NCI-H2196 (cell line): ENCODE results near the gene SCN11A.

Source experiments
- DNase-seq: peaks from one replicate; lab custom pipeline; 2025; ENCODE audit not compliant: unreplicated experiment; lab: John Stamatoyannopoulos, UW

Gene SCN11A

GRCh38 chr3:39051649-39052561 lies at the start of gene SCN11A, which contains the start of gene WDR48:
TSS of gene SCN11A (minus strand) at chr3:39051944. CDS start at chr3:38950362, 101,582 bp downstream.
TSS of gene WDR48 (plus strand) at chr3:39052016. CDS start at chr3:39052026, 10 bp downstream.
- DNase-seq, result peak; percentile 80

DNA sequence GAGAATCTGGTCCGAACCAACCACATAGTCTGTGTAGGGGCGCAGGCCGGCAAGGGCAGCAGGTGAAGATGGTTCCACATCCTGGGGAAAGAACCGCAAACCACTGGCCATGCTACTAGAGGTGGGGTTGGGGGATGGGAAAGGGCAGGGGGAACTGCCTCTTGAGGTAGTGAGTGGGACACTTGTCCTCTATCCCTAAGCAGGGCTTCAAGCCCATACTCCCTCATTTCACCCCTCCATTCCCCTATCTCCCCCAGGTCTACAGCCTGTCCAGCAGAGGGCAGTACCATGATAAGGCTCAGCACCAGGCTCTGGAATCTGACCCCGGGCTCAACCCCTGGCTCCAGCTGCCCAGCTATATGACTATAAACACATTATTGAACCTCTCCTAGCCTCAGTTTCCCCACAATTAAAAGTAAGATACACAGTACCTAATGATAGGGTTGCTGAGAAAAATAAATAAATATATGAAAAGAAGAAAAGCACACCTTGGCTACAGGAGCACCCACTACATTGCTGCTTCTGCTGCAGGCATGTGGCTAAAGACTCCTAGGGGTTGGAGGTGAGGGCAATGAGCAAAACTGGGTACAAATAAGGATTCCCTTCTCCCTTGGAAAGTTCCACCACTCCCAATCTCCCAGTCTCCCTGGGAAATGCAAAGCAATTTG lies 49.4 kb upstream of the SCN11A start:
- DNase-seq, result no peak

- no peak for DNase-seq
Observed at GRCh38 chr3:39100500-39100886, 48.7 kb upstream of the SCN11A start.

GRCh38 chr3:39099738-39100499 lies 48.2 kb upstream of the SCN11A start:
- no peak for DNase-seq

DNA sequence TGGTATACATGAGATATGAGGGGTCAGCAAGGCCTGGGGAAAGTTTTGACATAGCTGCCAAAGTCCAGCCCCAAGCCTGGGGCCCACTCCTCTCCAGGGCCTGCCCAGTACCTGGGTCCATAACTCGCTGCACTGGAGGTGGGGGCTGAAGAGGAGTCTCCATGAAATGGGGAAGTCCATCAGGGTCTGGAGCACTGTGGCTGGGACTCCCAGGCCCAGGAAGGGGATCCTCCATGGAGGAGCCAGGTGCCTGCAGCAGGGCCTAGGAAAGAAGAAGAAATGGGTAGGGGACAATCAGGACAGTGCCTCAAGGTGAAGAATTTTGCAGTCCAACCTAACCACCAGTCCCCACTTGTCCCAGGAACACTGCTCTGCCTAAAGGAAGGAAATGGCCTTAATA lies 47.5 kb upstream of the SCN11A start:
- no peak for DNase-seq

DNA sequence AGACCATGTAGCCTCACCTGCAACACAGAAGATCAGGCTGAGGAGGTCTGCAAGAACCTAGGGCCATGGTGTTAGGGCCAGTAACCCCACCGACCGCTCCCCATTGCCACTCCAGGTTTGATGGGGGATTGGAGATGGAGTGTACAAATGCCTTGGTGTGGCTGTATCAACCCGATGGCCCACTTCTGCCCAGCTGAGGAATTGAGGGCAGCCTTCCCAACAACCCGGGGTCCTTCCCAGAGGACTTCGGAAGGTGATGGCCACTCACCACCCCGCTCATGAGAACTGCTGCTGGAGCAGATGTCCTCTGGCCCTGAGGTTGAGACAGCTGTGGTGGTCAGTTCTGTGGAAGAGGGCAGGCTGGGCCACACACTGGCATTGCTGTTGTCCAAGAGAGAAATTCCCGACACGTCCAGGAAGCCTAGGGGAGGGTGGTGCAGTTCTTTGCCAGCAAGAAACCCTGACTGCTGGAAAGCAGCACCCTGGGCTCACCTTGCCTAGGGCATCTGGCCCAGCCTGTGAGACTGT lies 46.8 kb upstream of the SCN11A start:
- no peak for DNase-seq

DNA sequence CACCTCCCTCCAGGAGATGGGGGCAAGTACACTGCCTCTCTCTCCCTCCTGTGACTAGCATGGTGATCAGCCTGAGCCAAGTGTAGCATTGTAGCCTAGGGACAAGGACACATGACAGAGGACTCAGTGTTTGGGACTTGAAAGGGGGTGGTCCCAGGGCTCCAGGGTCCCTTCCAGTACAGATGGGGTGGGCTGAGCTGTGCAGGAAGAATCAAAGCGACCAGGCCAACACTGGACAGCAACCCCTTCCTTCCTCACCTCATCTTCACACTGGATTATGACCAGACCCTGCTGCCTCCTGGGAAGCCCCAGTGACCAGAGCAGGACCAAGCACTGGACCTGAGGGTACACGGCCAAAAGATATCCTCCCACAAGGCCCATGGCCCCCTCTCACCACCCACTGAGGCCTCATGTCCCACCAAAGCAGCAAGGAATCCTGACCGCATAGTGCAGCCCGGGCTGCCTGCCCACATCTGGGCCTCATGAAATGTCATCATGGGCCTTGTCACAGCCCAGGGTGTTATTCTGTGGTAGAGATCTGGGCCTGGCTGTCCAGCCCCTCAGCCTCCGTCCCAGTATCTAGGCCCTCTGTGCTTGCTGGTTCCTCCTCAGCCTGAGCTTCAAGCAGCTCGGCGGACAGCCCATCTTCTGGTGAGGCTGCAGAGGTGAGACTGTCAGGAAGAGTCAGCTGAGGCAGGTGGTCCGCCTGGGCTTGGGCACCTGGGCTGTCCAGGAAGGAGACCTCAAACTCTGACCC lies 46.1 kb upstream of the SCN11A start:
- no peak for DNase-seq

GRCh38 chr3:39096775-39097174 lies 45.0 kb upstream of the SCN11A start:
- no peak for DNase-seq

DNA sequence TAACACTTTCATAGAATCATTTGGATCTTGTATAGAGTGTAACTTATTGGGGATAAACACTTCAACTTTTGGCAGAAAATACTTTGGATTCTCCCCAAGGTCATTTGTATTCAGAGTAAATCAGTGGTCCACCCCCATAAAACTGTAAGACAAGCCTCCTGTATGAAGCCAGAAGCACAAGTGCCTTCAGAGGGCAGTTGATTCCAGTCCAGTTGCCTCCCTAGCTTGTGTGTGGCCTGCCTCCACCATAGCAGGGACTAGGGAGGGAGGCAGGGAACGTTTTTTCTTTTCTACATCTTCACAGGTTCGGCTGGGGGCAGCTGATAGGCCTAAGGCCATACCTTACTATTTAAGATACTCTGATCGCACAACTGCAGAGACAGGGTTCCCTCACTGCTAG lies 44.0 kb upstream of the SCN11A start:
- DNase-seq, result no peak

GRCh38 chr3:39094851-39095677 lies 43.3 kb upstream of the SCN11A start:
- DNase-seq, result no peak

DNA sequence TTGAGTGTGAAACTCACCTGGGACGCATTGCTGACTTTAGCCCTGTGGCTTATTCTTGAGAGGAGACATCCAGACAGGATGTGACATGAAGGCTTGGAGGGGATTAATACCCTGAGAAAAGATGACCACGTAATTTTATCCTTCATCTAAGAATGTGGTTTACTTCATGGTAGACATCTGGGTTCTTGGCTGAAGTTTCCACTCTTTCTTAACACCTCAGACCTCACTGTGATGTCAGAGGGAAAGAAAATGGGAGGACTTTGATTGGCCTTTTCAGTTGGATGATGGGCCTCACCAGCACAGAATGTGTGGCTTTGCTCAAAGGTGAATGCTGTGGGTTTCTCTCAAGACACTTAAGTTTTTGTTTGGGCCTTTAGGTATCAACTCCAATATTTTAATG lies 39.2 kb upstream of the SCN11A start:
- no peak for DNase-seq

DNA sequence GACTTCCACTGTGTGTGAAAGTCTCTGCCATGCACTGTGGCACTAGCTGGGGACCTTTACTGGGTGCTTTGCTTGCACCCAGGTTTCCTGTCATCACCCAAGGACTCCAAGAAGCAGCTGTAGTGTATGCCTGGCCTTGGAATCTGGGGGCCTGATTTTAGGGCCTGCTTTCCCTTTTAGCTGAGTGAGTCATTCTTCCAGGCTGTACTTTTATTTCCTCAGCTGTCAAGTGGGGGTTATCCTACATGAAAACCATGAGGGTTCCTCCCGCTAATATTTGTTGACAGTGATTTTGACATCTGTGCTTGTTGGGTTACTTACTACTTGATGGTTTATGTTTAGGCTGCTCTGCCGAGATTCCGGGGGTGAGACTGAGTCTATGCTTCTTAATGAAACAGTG lies 37.1 kb upstream of the SCN11A start:
- DNase-seq, result no peak

GRCh38 chr3:39088456-39088855 lies 36.7 kb upstream of the SCN11A start:
- no peak for DNase-seq

DNA sequence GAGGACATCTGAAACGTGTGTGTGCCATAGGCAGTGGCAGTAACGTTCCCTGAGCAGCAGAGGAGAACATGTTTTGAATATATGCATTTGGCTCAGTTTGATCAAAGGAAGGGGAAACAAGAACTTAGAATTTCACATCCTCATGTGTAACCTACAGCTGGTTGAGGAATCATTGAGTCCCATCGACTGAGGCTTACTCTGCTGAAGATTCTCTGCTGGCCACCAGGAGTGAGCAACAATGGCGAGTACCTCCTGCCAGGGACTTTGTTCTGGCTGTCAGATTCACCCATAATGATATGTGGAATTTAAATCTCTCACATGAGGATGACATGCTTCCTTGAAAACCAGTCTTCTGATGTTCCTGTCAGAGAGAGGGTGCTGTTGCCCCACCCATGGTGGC lies 34.4 kb upstream of the SCN11A start:
- DNase-seq, result no peak

DNA sequence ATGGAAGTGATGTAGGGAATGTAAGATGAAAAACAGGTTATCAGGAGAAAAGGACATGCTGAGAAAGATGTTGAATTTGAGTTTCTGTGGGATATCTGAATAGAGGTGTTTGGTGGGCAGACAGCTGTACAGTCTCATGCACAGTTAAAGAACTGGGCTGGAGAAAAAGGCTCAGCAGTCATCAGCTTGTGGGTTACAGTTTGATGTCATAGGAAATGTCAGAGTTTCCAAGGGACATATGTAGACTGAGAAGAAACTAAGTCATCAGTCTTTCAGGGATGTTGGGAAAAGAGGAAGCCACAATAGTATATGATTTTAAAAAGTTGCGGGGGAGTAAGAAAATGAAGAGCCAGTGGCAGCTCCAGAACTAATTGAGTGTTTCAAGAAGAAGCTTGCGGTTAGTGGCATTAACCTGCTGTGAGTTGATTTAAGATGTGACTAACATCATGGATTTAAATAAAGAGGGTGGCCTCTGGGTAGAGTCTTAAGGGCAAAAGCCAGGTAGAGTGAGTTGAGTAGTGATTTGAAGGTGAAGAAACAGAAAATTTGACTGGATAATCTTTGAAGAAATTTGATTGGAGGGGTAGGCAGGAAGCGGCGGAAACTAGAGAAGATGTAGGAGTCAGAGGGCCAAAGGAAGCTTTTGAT lies 31.0 kb upstream of the SCN11A start:
- DNase-seq, result no peak

GRCh38 chr3:39080026-39080425 lies 28.3 kb upstream of the SCN11A start:
- no peak for DNase-seq

- DNase-seq, result no peak
Observed at GRCh38 chr3:39079530-39079929, 27.8 kb upstream of the SCN11A start.

- DNase-seq, result no peak
Observed at GRCh38 chr3:39075910-39076309, 24.2 kb upstream of the SCN11A start.

DNA sequence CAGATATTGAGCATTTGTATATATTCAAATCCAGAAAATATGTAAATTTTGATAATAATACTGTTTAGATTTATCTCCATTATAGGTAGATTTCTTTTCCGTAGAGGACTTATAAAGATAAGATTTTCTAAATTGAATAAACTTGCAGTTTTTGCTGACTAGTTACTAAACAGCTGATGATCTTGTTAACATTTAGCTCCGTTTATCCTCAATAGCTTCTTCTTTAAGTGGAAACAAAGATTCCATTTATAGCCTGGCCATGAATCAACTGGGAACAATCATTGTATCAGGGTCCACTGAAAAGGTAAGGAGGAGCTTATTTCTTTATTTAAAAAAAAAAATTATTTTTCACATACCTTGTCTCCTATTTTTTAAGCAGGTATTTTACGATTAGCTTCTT lies 16.8 kb upstream of the SCN11A start:
- no peak for DNase-seq
